Stimulated activated CD4-positive, alpha-beta T cell treated with anti-CD3 and anti-CD28 coated beads, Interleukin-12 subunit alpha, Interleukin-12 subunit beta, amount 100 ng/mL, for 24 hours (primary cell): ENCODE results near the gene CD79B.

Source experiments
- DNase-seq, 2 experiments: peaks; one replicate each; pipeline ENCODE4 v3.0.0-alpha.2; 2020; ENCODE audit warnings: low read depth in 2 of 2

The CD79B gene

DNA sequence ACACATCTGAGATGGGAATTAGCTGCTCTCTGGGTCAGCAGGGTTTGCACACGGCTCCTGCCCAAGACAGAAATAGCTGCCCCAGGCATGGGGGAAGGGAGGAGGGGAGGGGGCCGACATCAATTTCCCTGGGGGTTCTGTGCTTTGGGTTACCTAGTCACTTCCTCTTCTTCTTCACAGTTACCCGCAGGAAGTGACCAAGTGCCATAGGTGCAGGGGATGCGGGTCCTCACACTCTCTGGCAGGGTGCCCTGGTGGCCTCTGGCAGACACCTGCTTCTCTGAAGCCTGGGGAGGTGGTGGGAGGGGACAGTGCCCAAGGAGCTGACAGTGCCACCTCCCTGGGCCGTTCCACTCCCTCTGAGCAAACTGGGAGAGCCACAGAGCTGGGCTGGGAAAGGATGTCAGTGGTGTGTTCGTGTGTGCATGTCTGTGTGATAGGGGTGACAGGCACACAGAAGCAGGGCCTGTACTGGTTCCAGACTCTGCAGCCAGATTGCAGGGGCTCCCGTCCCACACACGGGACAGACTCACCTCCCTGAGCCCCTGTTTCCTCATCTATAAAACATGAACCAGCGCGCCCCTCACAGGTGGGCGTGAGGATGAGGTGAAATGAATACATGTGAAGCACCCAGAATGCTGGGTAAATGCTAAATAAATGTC is 22.4 kb upstream of the CD79B start:
- no peak for DNase-seq

DNA sequence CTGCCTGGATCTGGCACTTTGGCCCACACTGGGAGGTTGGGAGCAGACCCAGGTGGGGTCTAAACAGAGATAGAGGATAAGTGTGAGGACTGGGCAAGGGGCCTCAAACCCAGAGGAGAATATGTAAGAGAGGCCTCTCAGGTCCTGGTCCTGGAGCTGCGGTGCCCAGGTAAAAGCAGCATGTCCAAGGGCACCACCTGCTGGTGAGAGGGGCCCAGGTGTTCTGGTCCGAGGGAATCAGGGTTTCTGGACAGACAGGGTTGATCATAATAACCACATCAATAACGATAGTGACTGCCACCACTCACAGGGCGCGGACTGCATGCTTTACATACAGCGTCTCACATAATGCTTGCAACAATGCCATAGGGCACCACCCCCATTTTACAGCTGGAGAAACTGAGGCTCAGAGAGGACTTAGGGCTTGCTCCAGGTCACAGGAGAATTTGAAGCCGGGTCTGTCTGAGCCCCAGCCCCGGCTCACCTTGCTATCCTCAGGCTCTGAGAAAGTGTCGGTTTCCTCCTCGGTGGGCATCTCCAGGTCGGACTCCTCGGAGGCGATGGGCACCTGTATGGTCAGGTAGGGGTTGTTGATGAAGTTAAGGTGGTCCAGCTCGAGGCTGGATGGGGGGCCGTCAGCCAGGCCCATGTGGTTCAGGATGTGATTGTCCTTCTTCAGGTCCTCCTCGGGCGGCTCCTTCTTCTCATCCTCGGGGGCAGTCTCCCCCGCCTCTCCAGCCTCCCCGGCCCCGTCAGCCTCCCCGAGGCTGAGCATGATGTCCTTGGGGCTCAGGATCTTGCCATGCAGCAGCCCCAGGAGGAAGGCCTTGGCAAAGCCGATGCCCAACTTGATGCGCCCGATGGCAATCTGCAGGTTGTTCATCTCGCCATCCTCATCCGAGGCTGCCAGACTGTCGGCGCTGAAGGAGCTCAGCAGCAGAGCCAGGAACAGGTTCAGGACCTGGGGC is 19.1 kb upstream of the CD79B start:
- no peak for DNase-seq

DNA sequence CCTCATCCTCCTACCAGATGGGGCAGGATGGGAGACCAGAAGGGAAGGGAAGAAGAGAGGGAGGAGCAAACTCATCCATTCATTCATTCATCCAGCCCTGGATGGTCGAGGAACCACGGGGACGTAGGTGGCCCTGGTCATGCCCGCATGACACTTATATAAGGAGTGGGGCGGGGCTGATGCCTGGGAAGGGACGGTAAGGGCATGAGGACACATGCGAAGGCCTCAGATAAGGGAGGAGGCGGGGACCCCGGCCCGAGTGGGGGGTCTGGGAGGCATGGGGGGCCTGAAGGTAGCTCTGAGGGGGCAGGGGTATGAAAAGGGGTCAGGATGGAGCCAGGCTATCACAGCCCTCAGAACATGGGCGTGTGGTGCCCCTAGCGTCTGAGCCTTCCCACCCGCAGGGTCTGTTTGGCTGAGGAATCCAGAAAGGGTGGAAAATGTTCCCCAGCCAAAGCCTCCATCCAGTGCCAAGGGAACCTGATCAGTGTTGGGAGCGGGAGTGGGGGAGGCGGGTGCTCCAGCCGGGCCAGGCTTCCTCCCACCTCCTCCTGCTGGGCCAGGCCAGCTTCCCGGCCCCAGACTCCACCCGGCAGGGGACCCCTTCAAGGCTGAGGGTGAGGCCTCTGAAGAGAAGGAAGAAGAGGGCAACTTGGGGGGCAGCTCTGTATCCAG is 17.6 kb upstream of the CD79B start:
- DNase-seq: no peak

DNA sequence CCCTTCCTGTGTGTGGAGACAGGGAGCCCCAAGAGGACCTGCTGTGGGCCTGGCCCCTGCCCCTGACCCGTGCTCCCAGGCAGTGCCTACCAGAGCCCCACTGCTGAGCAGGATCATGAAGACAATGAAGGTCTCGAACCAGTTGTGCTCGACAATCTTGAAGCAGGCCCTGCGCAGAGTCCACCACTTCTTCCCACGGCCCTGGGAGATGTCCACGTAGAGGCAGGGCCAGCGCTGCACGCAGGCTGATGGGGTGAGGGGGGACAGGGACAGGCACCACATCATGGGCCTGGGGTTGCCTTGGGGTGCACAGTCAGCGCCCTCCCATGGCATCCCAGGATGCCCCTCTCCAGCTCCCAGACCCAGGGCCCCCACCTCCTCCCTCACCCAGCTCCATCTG is 16.4 kb upstream of the CD79B start:
- no peak for DNase-seq

DNA sequence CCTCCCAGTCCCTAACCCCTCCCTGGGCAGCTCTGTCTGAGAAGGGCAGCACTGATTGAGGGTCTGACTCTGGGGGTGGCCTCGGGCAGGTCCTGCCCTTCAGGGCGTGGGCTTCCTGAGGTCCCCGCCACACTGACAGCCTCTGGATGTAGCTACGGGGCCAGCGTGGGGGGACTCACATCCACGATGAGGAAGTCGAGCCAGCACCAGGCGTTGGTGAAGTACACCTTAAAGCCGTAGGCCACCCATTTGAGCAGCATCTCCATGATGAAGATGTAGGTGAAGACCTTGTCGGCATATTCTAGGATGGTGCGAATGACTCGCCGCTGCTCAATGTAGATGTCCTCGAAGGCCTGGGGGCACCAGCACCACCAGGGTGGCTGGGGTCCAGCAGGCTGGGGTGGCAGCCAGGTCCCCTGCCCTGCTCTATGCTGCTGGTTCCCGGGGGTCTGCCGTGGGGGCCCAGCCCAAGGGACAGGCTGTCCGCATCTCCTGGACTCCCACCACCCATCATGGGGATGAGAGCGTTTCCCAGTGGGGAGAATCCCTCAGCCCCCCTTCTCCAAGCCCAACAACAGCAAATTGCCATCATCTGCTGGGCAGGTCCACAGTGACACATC is 15.7 kb upstream of the CD79B start:
- DNase-seq: no peak

DNA sequence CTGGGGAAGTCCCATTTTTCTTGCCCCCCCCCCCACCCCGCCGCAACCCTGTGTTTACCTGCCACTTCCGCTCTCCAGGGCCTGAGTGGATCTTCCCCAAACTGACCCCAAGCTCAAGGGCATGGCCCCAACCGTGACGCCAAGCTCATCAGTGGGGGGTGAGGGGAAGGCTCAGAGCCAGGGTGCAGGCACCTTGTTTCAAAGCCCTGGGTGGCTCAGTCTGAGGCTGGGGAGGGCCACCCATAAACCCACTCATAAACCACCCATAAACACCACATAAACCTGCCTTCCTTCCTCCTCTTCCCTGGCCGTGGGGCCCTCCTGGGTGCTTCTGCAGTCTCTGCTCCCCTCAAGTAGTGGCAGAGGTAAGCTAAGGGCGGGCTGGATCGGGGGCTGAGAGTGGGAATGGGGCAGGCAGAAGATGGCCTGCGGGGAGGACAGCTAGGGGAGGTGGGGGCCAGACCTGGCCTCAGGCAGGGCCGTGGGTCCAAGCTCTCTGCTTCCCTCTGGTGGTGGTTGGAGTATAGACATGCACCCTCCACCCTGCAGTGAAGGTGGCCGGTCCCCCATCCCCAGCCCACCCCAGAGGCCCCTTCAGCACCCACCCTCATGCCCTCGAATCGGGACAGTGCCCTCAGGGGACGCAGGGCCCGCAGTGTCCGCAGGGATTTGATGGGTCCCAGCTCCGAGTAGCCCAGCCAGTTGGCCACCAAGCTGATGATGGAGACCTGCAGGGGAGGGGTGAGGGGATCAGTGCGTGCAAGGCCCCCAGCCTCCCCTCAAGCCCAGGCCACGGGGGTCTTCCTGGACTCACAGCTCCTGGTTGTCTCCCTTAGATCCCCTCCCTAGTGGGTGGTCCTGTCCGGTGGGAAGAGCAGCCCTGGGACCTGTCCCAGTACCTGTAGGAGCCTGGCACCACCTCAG is 14.6 kb upstream of the CD79B start:
- peak in 1 of 2 experiments; percentile 62 for DNase-seq

DNA sequence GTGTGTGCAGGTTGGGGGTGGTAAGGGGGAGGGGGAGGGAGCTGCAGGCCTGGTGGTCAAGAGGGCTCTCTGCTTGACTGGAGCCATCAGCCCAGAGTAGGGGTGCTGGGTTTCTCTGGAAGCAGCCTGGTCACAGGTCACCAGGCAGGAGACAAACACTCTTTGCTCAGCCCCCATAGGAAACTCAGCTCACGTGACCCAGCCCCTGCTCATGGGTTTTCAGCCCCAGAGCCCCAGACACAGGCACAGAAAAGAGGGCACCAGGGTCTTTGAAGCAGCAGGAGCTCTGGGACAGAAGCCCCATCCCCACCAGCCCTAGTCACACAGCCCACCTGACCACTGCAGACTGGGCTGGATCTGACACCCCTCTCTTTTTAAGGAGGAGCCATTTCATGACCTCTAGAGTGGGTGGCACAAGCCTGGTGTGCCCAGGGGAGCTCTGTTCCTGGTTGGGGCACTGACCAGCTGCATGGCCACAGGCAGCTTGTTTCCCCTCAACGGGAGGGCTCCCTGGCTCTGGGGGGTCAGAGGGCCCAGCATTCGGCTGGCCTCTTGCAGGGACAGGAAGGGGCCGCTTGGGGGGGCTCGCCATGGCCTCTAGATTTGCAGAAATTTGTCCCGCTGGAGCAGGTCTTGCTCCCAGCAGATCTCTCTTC is 13.8 kb upstream of the CD79B start:
- no peak for DNase-seq

DNA sequence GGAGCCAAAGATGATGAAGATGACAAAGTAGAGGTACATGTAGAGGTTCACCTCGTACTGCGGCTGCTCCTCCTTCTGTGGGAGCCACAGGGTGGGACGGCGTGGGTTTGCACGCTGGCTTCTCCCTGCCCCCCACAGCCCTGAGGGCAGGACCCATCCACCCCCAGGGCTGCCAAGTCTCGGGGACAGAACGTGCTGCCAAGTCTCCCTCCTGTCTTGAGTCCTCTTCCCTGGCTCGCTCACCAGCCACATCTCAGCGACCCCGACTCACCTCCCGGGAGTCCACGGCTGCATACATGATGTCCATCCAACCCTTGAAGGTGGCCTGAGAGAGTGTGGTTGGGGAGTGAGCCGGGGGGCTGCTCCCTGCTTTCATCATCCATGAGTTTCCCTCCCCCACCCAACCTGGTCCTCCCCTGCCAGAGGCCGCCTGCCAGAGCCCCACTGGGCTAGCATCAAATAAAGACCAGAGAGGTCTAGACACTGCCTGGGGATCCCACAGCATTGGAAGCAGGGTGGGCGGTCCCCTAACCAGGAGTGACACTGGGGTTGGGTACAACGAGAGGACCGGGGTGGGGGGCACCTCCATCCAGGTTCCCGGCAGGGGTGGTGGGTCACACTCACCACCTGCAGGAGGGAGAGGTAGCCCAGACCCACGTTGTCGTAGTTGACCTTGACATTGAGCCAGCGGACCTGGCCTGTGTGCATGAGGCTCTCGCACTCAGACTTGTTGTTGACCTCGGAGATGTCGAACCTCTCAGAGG is 12.8 kb upstream of the CD79B start:
- no peak for DNase-seq

DNA sequence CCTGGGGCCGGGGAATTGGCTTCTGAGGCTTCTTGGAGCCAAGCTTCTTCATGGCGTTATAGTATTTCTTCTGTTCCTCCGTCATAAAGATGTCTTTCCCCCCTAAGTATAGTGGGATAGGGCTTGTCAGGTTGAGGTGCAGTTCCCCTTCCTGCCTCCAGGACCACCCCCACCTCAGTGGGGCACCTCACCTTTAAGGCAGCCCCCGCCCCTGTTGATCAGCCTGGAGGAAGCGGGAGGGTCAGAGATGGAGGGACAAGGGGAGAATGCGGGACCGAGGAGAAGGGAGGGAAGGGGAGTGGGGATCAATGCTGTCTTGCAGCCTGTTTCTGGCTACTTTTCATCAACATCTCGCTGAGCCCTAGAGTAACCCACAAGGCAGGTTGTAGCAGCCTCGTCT is 11.6 kb upstream of the CD79B start:
- no peak for DNase-seq

DNA sequence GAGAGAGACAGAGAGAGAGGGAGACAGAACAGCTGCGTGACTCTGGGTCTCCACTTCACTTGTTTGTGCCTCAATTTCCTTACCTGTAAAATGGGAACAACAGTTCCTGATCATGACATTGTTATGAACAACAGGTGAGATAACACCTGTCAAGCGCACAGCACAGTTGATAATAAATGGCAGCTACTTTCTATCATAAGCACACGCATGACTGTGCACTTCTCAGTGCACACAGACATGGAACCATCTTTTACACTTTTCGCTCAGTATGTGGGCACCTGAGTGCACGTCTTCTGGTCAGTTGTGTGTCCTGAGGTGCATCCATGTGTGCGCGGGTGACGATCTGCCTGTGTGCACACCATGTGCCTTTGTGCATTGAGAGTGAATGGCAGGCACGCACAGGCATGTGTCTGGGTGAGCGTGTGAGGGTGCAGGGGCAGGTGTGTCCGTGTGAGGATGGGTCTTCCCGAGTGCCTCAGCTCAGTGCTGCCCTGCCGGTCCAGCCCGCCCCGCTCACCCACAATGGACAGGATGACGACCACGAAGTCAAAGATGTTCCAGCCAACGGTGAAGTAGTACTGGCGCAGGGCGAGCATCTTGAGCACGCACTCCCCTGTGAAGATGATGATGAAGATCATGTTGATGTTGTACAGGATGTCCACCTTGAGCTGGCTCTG is 10.3 kb upstream of the CD79B start:
- DNase-seq: no peak

DNA sequence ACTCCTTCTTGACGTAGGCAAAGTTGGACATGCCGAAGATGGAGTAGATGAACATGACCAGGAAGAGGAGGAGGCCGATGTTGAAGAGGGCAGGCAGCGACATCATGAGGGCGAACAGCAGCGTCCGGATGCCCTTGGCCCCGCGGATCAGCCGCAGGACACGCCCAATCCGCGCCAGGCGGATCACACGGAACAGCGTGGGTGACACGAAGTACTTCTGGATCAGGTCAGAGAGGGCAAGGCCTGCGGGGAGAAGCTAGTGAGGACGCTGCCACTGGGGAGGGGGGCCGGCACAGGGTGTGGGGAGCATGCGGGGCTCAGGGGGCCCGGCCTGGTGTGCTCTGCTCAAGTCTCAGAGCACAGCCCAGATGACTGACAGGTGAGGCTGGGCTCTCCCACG is 9.6 kb upstream of the CD79B start:
- no peak for DNase-seq

DNA sequence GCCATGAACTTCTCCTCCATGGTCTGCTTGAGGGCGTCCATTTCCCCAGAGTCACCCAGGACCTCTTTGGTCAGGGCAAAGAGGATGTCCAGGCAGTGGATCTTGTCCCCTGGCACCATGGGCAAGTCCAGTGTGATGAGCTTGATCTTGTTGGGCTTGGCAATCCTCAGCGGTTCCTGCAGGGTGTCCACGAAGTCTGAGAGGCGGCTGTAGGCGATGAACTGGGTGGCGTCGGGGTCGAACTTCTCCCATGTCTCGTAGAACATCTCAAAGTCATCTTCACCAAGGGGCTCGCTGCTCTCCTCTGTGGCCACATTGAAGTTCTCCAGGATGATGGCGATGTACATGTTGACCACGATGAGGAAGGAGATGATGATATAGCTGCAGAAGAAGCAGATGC is 9.0 kb upstream of the CD79B start:
- DNase-seq: no peak

DNA sequence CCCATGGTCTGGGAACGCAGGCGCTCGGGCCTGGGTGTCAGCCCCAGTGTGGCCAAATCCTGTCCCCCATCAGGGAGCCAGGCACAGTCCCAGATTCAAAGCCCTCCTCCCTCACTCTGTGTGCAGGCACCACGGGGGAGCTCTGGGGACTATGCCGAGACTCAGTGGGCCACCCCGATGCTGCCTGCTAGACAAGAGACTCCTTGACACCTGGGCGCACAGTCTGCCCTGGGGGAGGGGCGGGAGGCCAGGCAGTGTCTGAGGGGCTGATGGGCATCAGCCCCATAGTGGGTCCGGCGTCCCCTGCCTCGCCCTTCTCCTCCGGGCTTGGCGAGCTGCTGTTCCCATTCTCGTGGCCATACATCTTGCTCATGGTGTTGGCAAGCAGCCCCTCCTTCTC is 8.5 kb upstream of the CD79B start:
- no peak for DNase-seq

DNA sequence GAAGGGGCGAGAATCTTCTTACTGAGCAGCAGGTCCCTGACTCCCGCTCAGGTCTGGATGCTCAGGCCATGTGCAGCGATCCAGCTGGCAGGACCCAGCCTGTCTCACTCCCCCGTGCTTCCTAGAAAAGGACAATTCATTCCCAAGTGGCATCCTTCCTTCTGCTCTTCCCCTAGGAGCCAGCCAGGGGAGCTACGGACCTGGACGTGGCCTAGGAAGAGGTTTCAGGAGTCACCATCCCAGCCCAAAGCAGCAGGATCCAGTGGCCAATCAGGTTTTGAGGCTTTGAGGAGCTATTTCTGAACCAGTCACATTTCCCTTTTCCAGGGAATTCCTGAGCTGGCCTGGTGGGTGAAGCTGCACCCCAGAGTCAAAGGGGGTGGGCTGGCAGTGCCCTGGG is 7.8 kb upstream of the CD79B start:
- DNase-seq: no peak

DNA sequence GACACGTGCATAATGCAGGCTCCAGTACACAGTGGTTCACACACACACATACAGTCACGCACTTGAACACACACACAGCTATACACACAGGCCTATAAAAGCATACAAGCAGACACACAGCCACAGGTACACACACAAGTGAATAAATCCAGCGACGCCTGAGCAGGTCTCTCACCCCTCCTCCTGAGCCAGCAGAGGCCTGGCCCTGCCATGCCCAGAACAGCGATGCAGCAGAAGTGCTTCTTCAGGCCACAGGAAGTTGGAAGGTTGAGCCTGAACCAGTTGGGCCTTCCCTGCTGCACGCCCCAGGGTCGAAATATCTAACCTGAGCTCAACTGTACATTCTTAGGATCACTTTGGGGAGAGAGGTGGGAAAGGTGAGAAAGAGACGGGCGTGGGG is 7.3 kb upstream of the CD79B start:
- no peak for DNase-seq

DNA sequence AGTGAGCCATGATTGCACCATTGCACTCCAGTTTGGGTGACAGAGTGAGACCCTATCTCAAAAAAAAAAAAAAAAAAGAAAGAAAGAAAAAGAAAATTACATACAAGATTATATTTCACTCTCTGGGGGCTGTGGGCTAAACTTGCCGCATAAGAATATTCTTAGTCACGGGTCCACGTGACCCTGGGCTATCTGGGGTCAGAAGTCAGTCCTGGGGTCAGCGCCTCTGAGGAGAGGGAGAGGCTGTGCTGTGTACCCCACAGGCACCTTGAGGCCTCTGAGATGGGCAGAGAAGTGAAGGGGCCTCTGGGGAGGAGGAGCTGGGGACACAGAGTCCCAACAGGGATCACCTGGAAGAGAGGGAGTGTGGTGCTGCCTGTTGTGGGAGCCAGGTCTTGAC is 5.8 kb upstream of the CD79B start:
- no peak for DNase-seq

DNA sequence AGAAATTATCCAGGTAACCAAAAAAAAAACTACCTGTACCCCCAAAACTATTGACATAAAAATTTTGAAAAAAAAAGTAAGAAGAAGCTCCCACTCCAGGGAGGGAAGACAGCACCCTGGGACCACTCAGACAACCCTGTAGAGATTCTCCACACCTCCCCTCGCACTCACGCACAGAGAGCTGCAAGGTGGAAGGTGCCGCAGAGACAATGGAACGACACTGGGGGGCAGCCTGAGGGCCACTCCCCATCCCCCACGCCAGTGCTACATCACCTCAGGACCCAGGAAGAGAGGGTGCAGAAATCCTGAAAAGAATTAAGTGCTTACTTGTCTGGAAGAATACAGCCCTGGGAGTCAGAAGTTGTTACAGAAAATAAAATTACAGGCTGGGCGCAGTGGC is 5.2 kb upstream of the CD79B start:
- DNase-seq: no peak

DNA sequence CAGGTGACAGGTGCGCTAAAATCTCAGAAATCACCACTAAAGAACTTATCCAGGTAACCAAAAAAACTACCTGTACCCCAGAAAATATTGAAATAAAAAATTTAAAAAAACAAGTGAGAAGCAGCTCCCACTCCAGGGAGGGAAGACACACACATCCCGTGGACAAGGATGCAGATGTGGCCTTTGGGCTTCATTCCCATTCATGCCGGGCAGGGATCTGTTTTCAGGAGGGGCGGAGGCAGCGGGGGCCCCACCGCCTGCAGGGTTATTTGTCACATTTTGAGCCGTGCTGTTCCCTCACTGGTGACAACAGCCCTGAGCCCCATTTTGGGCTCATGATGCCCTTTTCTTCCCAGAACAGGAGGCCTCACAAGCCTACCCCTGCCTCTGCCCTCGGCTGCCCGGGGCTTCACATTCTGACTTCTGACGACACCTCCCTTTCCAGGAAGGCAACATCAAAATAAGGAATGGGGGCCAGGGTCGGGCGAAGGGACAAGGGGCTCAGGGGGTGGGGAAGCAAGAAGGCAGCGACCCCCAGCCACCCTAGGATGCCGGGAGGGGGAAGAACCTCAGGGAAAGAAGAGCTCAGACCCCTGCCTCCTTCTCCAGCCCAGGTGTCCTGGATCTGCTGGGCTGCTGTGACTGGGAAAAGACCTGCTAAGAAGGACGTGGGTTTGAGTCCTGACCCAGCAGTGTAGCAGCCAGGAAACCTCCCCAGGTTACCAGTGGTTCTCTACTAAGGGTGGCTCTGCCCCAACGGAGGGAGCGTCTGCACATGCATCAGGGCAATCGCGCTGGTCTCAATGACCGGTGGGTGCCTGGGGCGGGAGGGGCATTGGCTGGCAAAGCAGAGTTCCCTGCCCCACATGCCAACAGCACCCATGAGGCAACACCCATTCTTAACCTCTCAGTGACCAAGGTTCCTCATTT is 2.3 kb upstream of the CD79B start:
- DNase-seq: no peak
